RWPE1 (cell line): ENCODE data around the gene PTPRU.

ENCODE experiments used
- CTCF ChIA-PET: fragments of 350-600 bp; sonication (Branson Sonifier 250); formaldehyde crosslinking; extraction: SDS; loops from one replicate; lab custom pipeline; 2021; lab: Yijun Ruan, JAX
- POLR2A ChIA-PET: fragments of 400-600 bp; formaldehyde crosslinking; extraction: SDS; loops from one replicate; lab custom pipeline; 2020; ENCODE audit warnings: antibody characterized with exemption; ENCODE audit not compliant: low non-redundant PET; lab: Yijun Ruan, JAX
- DNase-seq: peaks from one replicate; pipeline ENCODE4 v3.0.0; 2012; ENCODE audit warnings: low spot score
- H3K27ac ChIP-seq: fragments of 450-650 bp; 2 replicates; pipeline ENCODE4 v1.5.1; 2017
- CTCF ChIP-seq: fragments of 450-650 bp; conservative IDR thresholded peaks from 2 replicates; pipeline ENCODE4 v1.5.1; 2017; ENCODE audit warnings: low read depth, mild to moderate bottlenecking

The PTPRU gene

DNA sequence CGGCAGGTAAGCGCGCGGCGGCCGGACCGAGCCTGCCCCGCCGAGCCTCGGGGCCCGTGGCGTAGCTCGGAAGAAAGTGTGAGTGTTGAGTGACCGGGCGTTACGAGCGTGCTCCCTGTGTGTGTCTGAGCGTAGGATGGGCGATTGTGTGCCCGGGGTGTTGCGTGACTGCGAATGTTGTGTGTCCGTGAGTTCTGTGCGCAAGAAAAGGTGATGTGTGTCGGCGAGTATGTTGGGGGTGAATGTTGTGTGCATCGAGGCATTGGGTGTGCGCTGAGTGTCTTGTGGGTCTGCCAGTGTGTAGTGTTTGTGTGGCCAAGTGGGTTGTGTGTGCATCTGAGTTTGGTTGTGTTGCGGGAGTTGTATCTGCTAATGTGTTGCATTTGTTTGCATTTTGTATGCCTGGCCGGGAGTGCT, 398 bp downstream of the PTPRU start:
- ChIA-PET CTCF (interaction anchor here (0.5 to 1.0 kb wide), 5 partner anchors 22 to 1471 kb away, joined by 3 to 5 read pairs (median 3); no protein-coding TSS in a partner anchor), POLR2A (no interaction called here)
- TF ChIP-seq CTCF, result no peak
- DNase-seq, result no peak
- peak overlapping the region; percentile 91 for H3K27ac ChIP-seq

DNA sequence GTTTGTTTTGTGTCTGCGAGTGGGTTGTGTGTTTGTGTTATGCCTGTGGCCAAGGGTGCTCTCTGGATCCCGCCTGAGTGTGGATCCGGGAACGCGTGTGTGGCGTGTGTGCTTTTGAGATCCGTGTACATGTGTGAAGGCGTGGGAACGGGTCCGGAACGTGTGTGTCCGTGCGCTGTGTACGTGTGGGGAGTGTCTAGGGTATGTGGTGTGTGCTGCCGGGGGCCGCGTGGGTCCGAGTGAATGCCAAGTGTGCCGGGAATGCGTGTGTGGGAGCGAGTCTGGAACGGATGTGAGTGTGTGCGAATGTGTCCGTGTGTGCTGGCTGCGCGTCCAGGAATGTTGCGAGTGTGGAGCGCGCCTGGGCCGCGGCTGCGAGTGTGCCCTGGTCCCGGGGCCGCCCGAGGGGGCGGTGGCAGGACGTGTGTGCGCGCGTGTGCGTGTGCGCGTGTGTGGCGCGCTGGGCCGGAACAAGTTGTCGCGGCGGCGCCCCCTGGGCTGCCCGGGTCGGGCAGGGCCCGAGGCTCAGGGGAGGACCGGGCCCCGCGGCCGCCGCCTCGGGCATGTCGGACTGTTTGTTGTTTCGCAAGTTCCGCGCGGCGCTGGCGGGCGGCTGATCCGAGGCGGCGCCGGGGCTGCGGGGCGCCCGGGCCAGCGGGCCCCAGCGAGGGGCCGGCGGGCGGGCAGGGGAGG, 953 bp downstream of the PTPRU start:
- no peak for TF ChIP-seq CTCF
- no peak for DNase-seq
- ChIA-PET POLR2A (no interaction called here), CTCF (interaction anchor here (0.5 to 1.0 kb wide), 5 partner anchors 22 to 1471 kb away, joined by 3 to 5 read pairs (median 3); no protein-coding TSS in a partner anchor)
- peak overlapping the region; percentile 91 for H3K27ac ChIP-seq

- TF ChIP-seq CTCF, result no peak
- H3K27ac ChIP-seq, result peak overlapping the region; percentile 91
- DNase-seq, result no peak
- ChIA-PET CTCF (interaction anchor here (0.6 to 0.7 kb wide), 2 partner anchors 37 to 463 kb away, joined by 3 to 4 read pairs; no protein-coding TSS in a partner anchor), POLR2A (no interaction called here)
Measured at GRCh38 chr1:29237852-29238619, 1.7 kb downstream of the PTPRU start.

- DNase-seq, result no peak
- CTCF ChIA-PET, result interaction anchor here (0.7 to 0.8 kb wide), 2 partner anchors 32 to 36 kb away, joined by 3 to 4 read pairs; no protein-coding TSS in a partner anchor
- peak overlapping the region; percentile 91 for H3K27ac ChIP-seq
- TF ChIP-seq CTCF, result no peak
- POLR2A ChIA-PET, result no interaction called here
Measured at GRCh38 chr1:29238620-29239002, 2.3 kb downstream of the PTPRU start.

DNA sequence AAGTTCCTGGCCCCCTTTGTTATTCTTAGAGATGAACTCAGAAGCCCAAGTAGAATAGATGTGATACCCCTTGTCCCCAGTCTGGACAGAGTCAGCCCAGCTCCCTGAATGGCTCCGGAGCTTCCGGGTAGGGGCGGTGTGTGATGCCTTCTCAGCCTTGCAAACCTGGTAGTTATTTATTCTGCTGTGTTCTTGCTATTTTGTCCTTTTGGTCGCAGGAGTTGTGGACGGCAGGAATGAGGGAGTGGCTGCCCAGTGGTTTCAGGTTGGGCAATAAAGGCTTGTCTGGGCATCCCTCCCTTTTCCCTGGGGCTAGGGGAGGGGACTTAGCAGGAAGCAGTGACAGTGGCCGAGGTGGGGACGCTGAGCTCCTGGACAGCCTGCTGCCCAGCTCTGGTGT, 2.8 kb downstream of the PTPRU start:
- TF ChIP-seq CTCF, result no peak
- POLR2A ChIA-PET, result no interaction called here
- peak overlapping the region; percentile 91 for H3K27ac ChIP-seq
- CTCF ChIA-PET, result interaction anchor here (0.8 to 1.2 kb wide), 2 partner anchors 31 to 93 kb away, joined by 3 to 4 read pairs; no protein-coding TSS in a partner anchor
- peak; percentile 63 for DNase-seq

DNA sequence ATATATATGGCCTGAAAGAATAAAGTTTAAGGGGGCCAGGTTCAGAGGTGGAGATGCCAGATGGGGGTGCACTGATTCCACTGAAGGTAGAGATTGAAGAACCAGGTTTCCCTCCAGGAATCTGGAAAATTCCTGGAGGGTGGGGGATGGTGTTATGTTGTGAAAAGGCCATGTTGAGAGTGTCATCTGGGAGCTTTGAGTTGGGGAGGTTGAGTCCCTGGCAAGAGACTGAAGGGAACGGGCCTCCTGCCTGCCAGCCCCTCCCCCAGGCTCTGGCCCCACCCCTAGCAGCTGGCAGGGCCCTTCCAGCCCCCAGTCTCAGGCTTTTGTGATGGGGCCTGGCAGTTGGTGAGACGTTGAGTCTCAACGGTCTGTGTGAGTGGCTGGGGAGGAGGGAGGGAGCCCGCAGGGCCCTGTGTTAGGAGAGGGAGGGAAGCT, 4.1 kb downstream of the PTPRU start:
- peak overlapping the region; percentile 25 for H3K27ac ChIP-seq
- no peak for TF ChIP-seq CTCF
- ChIA-PET CTCF (no interaction called here), POLR2A (no interaction called here)
- no peak for DNase-seq
